NOMO-1 treated with DMSO at 0.1 percent for 48 hours (cell line): ENCODE results near the gene ZNF70.

Experiments used
- DNase-seq: peaks from one replicate; lab custom pipeline; 2025; ENCODE audit not compliant: unreplicated experiment; lab: John Stamatoyannopoulos, UW

The ZNF70 gene

DNA sequence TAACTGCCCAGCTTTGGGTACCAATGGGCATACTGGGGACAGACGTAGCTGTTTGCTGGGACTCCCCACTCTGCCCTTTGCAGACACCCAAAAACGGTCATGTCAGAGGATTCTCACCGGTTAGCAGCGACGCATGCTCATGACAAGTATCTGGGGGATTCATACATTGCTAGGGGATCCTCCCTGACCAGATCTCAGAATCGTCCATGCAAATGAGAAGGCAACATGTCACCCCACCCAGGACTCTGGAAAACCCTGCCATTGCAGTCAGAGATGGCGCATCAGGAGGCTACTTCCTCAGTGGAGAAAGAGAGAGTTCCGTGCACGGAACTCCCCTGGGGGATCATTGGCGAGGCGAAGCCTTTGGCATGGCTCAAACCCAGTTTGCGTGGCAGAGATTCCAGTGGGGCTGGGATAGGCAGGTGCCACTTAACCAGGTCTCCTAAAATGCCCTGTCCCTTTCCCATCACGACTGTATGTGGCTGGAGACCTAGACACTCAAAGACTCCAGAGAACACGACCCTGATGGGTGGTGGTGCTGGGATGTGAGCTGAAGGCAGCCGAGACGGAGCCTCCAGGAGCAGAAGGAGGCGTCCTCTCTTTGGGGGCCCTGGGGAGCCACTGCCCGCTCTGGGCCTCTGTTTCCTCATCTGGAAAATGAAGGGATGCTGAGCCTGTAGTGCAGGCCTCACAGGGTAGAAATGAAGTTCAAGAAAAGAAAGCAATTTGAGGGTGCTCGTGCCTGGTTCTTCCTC is 55.2 kb downstream of the ZNF70 start:
- DNase-seq: no peak

DNA sequence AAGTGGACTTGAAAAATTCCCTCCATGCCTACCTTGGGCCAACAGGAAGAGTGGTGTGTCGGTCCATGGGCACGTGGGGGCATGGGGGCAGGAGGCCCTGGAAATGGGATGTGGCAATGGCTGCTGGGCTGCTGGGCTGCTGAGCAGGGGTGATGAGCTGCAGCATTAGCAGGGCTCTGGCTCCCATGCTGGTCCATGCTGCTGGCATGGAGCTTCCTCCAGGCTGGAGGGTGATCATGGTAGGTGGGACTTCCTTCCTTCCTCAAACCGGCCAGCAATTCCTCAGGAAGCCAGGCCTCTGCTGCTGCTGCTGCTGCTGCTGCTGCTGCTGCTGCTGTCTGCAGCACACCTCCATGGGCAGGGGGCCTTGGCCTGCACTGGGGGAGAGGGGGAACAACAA is 55.8 kb downstream of the ZNF70 start:
- no peak for DNase-seq

DNA sequence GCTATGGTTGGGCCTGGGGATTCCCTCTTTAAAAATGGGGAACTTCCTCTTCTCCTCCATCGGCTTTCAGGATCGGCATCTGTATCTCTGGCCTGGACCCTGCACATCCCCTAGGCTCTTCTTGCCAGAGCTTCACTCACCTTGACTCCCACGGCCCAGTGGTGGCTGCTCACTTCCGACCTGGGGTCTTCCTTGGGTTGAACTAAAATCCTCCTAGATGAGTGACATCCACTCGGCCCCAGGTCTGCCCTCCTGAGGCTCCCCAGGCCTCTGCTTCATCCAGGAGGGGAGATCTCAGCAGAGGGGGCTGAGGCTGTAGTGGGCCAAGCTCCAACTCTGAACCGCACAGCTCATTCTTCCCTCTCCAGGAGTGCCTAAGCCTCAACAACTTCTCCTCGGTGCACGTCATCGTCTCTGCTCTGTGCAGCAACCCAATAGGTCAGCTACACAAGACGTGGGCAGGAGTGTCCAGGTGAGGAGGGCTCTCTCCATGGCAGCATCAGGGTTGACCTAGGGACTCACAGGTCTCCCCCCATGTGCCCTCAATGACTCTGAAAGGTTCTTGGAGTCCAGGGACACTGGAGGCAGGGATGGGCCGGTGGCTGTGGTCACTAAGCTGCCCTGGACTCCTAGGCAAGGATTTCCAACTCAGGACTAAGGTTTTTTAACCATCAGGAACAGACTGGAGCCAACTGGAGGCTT is 56.8 kb downstream of the ZNF70 start:
- no peak for DNase-seq

DNA sequence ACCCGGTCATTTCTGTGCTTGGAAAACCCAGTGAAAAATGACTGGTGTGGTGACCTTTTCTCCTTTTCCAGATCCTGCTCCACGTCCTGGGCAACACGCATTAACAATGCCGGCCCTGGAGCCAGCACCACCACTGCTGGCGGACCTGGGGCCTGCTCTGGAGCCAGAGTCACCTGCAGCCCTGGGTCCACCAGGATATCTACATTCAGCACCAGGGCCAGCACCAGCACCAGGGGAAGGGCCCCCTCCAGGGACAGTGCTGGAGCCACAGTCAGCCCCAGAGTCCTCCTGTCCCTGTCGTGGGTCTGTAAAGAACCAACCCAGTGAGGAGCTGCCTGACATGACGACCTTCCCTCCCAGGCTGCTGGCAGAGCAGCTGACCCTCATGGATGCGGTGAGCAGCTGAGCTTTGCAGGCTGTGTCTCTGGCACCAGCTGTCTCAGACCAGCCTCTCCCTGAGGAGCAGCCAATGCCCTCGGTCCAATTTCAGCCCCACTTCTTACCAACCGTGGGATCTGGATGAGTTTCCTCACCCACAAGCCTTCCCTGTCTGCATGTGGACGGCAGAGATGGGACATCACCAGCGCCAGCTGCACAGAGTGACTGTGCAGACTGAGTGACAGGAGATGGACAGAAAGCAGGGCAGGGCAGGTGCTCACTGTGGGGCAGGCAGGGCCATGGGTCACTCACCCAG is 58.2 kb downstream of the ZNF70 start:
- DNase-seq: no peak

DNA sequence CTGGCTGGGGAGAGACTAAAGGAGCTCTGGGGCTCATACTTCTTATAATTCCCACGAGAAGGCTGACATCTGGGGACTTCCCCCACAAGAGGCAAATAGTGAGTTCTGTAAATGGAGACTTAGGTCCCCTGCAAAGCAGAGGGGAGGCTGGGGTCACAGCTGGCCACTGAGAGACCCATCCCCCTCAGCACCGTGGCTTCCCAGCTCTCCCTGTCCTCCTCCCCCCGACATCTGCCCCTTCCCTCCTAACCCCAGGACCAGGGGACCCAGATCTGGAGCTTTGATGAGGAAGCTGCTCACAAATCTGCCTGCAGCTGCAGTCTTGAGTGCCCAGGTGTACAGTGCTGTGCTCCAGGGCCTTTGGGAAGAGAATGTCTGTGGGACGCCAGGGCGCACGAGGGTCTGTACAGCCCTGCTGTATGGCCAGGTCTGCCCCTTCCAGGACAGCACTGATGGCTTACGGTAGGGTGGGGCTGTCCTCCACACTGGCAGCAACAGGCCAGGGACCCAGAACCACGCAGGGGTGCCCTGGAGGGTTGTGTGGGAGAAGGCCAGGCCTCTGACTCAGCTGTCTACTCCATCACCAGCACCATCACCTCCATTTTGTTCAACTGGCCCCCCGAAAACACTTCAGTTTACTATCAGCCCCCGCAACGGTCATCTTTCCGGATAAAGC is 59.0 kb downstream of the ZNF70 start:
- no peak for DNase-seq

DNA sequence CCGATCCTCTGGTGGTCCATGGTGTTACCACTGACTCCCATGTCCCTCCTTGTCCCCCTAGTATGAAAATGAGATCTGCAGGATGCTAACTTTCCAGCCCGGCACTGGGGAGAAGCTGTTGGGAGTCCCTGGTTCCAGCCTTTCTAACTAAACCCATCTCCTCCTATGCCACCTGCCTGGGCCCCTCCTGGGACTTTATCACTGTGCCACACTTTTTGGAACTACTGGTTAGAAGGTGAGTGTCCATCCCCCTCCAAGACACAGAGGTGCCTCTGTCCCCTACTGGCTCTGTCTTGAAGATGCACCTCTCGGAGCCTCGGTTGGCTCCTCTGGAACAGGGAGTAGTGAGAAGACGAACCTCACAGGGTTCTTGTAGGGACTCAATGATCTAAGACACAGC is 60.2 kb downstream of the ZNF70 start, which contains the start of gene RGL4:
RGL4 (plus strand) TSS at position 301 of the 400 bp plus-strand sequence. CDS start 1,018 bp downstream, outside the sequence.
- no peak for DNase-seq

DNA sequence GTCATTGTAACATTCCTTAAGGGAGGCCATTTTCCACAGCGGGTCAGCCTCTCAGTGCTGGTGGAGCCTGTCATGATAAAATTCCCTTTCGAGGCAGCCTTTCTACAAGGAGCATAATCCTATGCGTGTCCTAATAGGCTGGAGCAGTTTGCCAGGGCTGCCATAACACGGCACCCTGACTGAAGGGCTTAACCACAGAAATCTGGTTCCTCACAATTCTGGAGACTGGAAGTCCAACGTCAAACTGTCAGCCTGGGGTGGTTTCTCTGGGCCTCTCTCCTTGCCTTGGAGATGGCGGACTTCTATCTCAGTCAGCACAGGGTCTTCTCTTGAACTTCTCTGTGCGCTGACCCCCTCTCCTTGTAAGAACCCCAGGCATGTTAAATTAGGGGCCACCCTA is 61.5 kb downstream of the ZNF70 start:
- DNase-seq: no peak
